ENCODE results near the gene TBC1D4. TPM values are rescaled to one million over a fixed set of nuclear protein-coding genes. Genes with fewer than 3 reads are reported as not detected.

Gene TBC1D4
- total RNA-seq, 4 donors from 2014 or later, result 38.5 to 53.0 (median 44.1) TPM

GRCh38 chr13:75514080-75514995, 32.4 kb upstream of the TBC1D4 start:
- TF ChIP-seq CTCF (IDR thresholded peaks at IDR 0.05), result no peak
- TF ChIP-seq POLR2A (IDR thresholded peaks at IDR 0.05), result no peak
- WGBS, 2 donors, result 78 to 82% methylated on average over 3 of the region's 3 CpGs
- intact Hi-C loops (cut with DNase I; ENCODE audit: low total_unique reads), result no loop called here
- no peak for DNase-seq (ENCODE audit: low spot score in 2 of 2)
- no peak overlapping the region for H3K4me3 ChIP-seq (ENCODE audit: low read depth, poor library complexity, severe bottlenecking)

GRCh38 chr13:75513271-75513670, 31.3 kb upstream of the TBC1D4 start:
- DNase-seq (ENCODE audit: low spot score in 2 of 2), result no peak
- H3K4me3 ChIP-seq (ENCODE audit: low read depth, poor library complexity, severe bottlenecking), result no peak overlapping the region
- intact Hi-C loops (cut with DNase I; ENCODE audit: low total_unique reads), result no loop called here
- TF ChIP-seq POLR2A (IDR thresholded peaks at IDR 0.05) (no peak), CTCF (IDR thresholded peaks at IDR 0.05) (no peak)
- 85 to 87% methylated on average over 5 of the region's 5 CpGs for WGBS, 2 donors

- DNase-seq (ENCODE audit: low spot score in 2 of 2), result no peak
- 78 to 79% methylated on average over 3 of the region's 3 CpGs for WGBS, 2 donors
- no peak overlapping the region for H3K4me3 ChIP-seq (ENCODE audit: low read depth, poor library complexity, severe bottlenecking)
- TF ChIP-seq CTCF (IDR thresholded peaks at IDR 0.05) (no peak), POLR2A (IDR thresholded peaks at IDR 0.05) (no peak)
- intact Hi-C loops (cut with DNase I; ENCODE audit: low total_unique reads), result no loop called here
These were observed 30.3 kb upstream of the TBC1D4 start for GRCh38 chr13:75512253-75512652.

GRCh38 chr13:75511051-75511625, 29.2 kb upstream of the TBC1D4 start:
- WGBS, 2 donors, result 85 to 89% methylated on average over 3 of the region's 3 CpGs
- no peak overlapping the region for H3K4me3 ChIP-seq (ENCODE audit: low read depth, poor library complexity, severe bottlenecking)
- DNase-seq (ENCODE audit: low spot score in 2 of 2), result no peak
- TF ChIP-seq CTCF (IDR thresholded peaks at IDR 0.05) (no peak), POLR2A (IDR thresholded peaks at IDR 0.05) (no peak)
- intact Hi-C loops (cut with DNase I; ENCODE audit: low total_unique reads), result no loop called here

- TF ChIP-seq CTCF (IDR thresholded peaks at IDR 0.05) (no peak), POLR2A (IDR thresholded peaks at IDR 0.05) (no peak)
- DNase-seq (ENCODE audit: low spot score in 2 of 2), result no peak
- no peak overlapping the region for H3K4me3 ChIP-seq (ENCODE audit: low read depth, poor library complexity, severe bottlenecking)
- intact Hi-C loops (cut with DNase I; ENCODE audit: low total_unique reads), result no loop called here
- WGBS, 2 donors, result 96 to 98% methylated on average over 5 to 6 of the region's 6 CpGs
These were observed 26.1 kb upstream of the TBC1D4 start for GRCh38 chr13:75508002-75508548.
